Measurements from ENCODE around the gene CMPK2. TPM values are rescaled to one million over a fixed set of nuclear protein-coding genes. Genes with fewer than 3 reads are reported as not detected.

CMPK2 gene
- total and polyA plus RNA-seq, 4 donors = 5.7 to 14.8 (median 11.2) TPM

GRCh38 chr2:6812857-6813530 is 52.7 kb downstream of the CMPK2 start:
- ATAC-seq (ENCODE audit: insufficient read depth, low FRiP score) = no peak
- no peak for TF ChIP-seq CTCF (IDR thresholded peaks at IDR 0.05; ENCODE audit: control extremely low read depth, extremely low read depth)
- 67 to 76% methylated on average over 12 of the region's 12 CpGs for WGBS, 2 donors
- DNase-seq = no peak
- Histone ChIP-seq H3K4me1 (ENCODE audit: control insufficient read depth in 5 of 5, insufficient read depth in 5 of 5, low read length in 5 of 5) (peaks cover 0 to 11% (median 4%) of the 10 kb centered on the region in 5 donors), H3K36me3 (ENCODE audit: control insufficient read depth in 4 of 4, insufficient read depth in 4 of 4, low read length in 4 of 4) (no peaks in the 10 kb centered on the region), H3K9ac (ENCODE audit: insufficient read depth in 1 of 2, low read length in 2 of 2) (no peak overlapping the region), H3K27me3 (ENCODE audit: control insufficient read depth in 3 of 3, insufficient read depth in 3 of 3, low read length in 2 of 3) (no peaks in the 10 kb centered on the region), H3K4me3 (no peak overlapping the region), H3K9me3 (ENCODE audit: control insufficient read depth in 4 of 4, insufficient read depth in 3 of 4, low read length in 3 of 4) (no peaks in the 10 kb centered on the region), H3K27ac (ENCODE audit: low read depth in 1 of 2, low read length in 1 of 2) (no peak overlapping the region)

GRCh38 chr2:6810961-6811360 is 54.7 kb downstream of the CMPK2 start:
- no peaks in the 10 kb centered on the region for H3K9me3 ChIP-seq (ENCODE audit: control insufficient read depth in 4 of 4, insufficient read depth in 3 of 4, low read length in 3 of 4)
- no peak overlapping the region for H3K27ac ChIP-seq (ENCODE audit: low read depth in 1 of 2, low read length in 1 of 2)
- WGBS, 2 donors = 93 to 97% methylated on average over 6 of the region's 6 CpGs
- peaks cover 0 to 11% (median 4%) of the 10 kb centered on the region in 5 donors for H3K4me1 ChIP-seq (ENCODE audit: control insufficient read depth in 5 of 5, insufficient read depth in 5 of 5, low read length in 5 of 5)
- ATAC-seq (ENCODE audit: insufficient read depth, low FRiP score) (no peak), DNase-seq (no peak)
- H3K36me3 ChIP-seq (ENCODE audit: control insufficient read depth in 4 of 4, insufficient read depth in 4 of 4, low read length in 4 of 4) = no peaks in the 10 kb centered on the region
- no peak for TF ChIP-seq CTCF (IDR thresholded peaks at IDR 0.05; ENCODE audit: control extremely low read depth, extremely low read depth)
- no peak overlapping the region for H3K4me3 ChIP-seq
- no peak overlapping the region for H3K9ac ChIP-seq (ENCODE audit: insufficient read depth in 1 of 2, low read length in 2 of 2)
- H3K27me3 ChIP-seq (ENCODE audit: control insufficient read depth in 3 of 3, insufficient read depth in 3 of 3, low read length in 2 of 3) = no peaks in the 10 kb centered on the region

- 81 to 93% methylated on average over 1 of the region's 1 CpG for WGBS, 2 donors
- no peaks in the 10 kb centered on the region for H3K27me3 ChIP-seq (ENCODE audit: control insufficient read depth in 3 of 3, insufficient read depth in 3 of 3, low read length in 2 of 3)
Measured at GRCh38 chr2:6808426-6808825, 57.3 kb downstream of the CMPK2 start.

More at GRCh38 chr2:6808426-6808825, 57.3 kb downstream of the CMPK2 start:
- no peak for TF ChIP-seq CTCF (IDR thresholded peaks at IDR 0.05; ENCODE audit: control extremely low read depth, extremely low read depth)
- no peak overlapping the region for H3K27ac ChIP-seq (ENCODE audit: low read depth in 1 of 2, low read length in 1 of 2)
- H3K4me1 ChIP-seq (ENCODE audit: control insufficient read depth in 5 of 5, insufficient read depth in 5 of 5, low read length in 5 of 5) = peaks cover 0 to 11% (median 4%) of the 10 kb centered on the region in 5 donors
- H3K4me3 ChIP-seq = no peak overlapping the region
- DNase-seq (no peak), ATAC-seq (ENCODE audit: insufficient read depth, low FRiP score) (no peak)
- H3K9me3 ChIP-seq (ENCODE audit: control insufficient read depth in 4 of 4, insufficient read depth in 3 of 4, low read length in 3 of 4) = no peaks in the 10 kb centered on the region
- H3K36me3 ChIP-seq (ENCODE audit: control insufficient read depth in 4 of 4, insufficient read depth in 4 of 4, low read length in 4 of 4) = no peaks in the 10 kb centered on the region
- H3K9ac ChIP-seq (ENCODE audit: insufficient read depth in 1 of 2, low read length in 2 of 2) = no peak overlapping the region
